ENCODE results near the gene BNIP2. TPM values are rescaled to one million over a fixed set of nuclear protein-coding genes. Genes with fewer than 3 reads are reported as not detected.

Gene BNIP2
- total and polyA plus RNA-seq, 2 donors (not counting 1 experiment from before 2014, with no cell fraction given): 82.9 to 93.2 TPM

DNA sequence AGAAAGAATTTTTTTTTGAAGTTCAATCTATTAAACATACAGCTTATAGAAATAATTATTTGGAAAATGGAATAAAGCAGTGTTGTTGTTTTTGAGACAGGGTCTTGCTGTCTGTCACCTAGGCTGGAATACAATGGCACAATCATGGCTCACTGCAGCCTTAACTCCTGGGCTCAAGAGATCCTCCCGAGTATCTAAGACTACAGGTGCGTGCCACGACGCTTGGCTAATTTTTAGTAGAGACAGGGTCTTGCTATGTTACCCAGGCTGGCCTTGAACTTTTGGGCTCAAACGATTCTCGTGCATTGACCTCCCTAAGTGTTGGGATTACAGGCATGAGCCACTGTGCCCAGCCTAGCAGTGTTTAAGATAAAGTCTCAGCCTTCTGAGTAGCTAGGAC lies 8.8 kb downstream of the BNIP2 start:
- H3K4me1 ChIP-seq (ENCODE audit: control insufficient read depth, extremely low read depth, insufficient read depth, low read length): peaks cover 2% of the 10 kb centered on the region
- no peak for DNase-seq (ENCODE audit: low read depth in 2 of 2)
- no peak overlapping the region for H3K4me3 ChIP-seq (replicated peaks in 1 of 4; ENCODE audit: control extremely low read depth in 1 of 4, insufficient read depth in 1 of 4, low read depth in 3 of 4, low read length in 4 of 4)
- H4K20me1 ChIP-seq (ENCODE audit: control insufficient read depth, extremely low read depth, insufficient read depth, low read length): peaks cover 4% of the 10 kb centered on the region
- no peaks in the 10 kb centered on the region for H3K27me3 ChIP-seq (ENCODE audit: control insufficient read depth, insufficient read depth, low read length)
- TF ChIP-seq CTCF (conservative IDR thresholded peaks at IDR 0.05 in 1 of 2, IDR thresholded peaks at IDR 0.05 in 1 of 2; ENCODE audit: low read depth in 1 of 2, low read length in 2 of 2): no peak
- no peak for TF ChIP-seq EZH2 (IDR thresholded peaks at IDR 0.05; ENCODE audit: low read length, missing control alignments)
- no peak overlapping the region for H3K27ac ChIP-seq (ENCODE audit: insufficient read depth, low read length)
- peaks cover 32% of the 10 kb centered on the region for H3K79me2 ChIP-seq (ENCODE audit: control insufficient read depth, insufficient read depth, low read length)
- peaks cover 12% of the 10 kb centered on the region for H3K36me3 ChIP-seq (ENCODE audit: control insufficient read depth, insufficient read depth, low read length)
- H2AFZ ChIP-seq (ENCODE audit: low read length): no peak overlapping the region
- no peaks in the 10 kb centered on the region for H3K9me3 ChIP-seq (ENCODE audit: control insufficient read depth, insufficient read depth, low read depth, low read length)
- H3K9ac ChIP-seq (ENCODE audit: insufficient read depth, low read length): no peak overlapping the region
- no peak overlapping the region for H3K4me2 ChIP-seq (ENCODE audit: extremely low read depth, insufficient read depth, low read length)

DNA sequence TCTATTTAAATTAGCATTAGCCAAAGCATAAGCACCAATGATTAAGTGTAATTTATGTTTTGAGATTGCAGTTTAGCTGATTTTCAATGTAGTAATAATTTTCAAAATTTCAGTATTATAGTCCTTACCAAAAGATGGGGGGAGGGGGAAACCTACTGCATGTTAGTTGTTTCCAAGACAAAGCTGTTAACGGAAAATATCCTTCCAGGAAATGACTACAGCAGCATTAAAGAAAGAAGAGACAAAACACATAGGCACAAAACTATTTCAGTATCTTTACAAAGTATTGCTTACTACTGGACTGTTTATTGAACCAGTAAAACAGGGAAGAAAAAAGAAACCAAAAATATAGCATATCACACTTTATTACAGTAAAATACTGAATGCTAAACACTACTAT lies 10.5 kb downstream of the BNIP2 start:
- Histone ChIP-seq H2AFZ (ENCODE audit: low read length) (no peak overlapping the region), H3K27me3 (ENCODE audit: control insufficient read depth, insufficient read depth, low read length) (no peaks in the 10 kb centered on the region), H3K27ac (ENCODE audit: insufficient read depth, low read length) (no peak overlapping the region), H3K36me3 (ENCODE audit: control insufficient read depth, insufficient read depth, low read length) (peaks cover 15% of the 10 kb centered on the region), H3K4me1 (ENCODE audit: control insufficient read depth, extremely low read depth, insufficient read depth, low read length) (no peaks in the 10 kb centered on the region), H3K4me2 (ENCODE audit: extremely low read depth, insufficient read depth, low read length) (no peak overlapping the region), H3K4me3 (replicated peaks in 1 of 4; ENCODE audit: control extremely low read depth in 1 of 4, insufficient read depth in 1 of 4, low read depth in 3 of 4, low read length in 4 of 4) (no peak overlapping the region), H3K9me3 (ENCODE audit: control insufficient read depth, insufficient read depth, low read depth, low read length) (no peaks in the 10 kb centered on the region), H4K20me1 (ENCODE audit: control insufficient read depth, extremely low read depth, insufficient read depth, low read length) (no peaks in the 10 kb centered on the region), H3K79me2 (ENCODE audit: control insufficient read depth, insufficient read depth, low read length) (peaks cover 14% of the 10 kb centered on the region), H3K9ac (ENCODE audit: insufficient read depth, low read length) (no peak overlapping the region)
- no peak for DNase-seq (ENCODE audit: low read depth in 2 of 2)
- TF ChIP-seq CTCF (conservative IDR thresholded peaks at IDR 0.05 in 1 of 2, IDR thresholded peaks at IDR 0.05 in 1 of 2; ENCODE audit: low read depth in 1 of 2, low read length in 2 of 2) (no peak), EZH2 (IDR thresholded peaks at IDR 0.05; ENCODE audit: low read length, missing control alignments) (no peak)

DNA sequence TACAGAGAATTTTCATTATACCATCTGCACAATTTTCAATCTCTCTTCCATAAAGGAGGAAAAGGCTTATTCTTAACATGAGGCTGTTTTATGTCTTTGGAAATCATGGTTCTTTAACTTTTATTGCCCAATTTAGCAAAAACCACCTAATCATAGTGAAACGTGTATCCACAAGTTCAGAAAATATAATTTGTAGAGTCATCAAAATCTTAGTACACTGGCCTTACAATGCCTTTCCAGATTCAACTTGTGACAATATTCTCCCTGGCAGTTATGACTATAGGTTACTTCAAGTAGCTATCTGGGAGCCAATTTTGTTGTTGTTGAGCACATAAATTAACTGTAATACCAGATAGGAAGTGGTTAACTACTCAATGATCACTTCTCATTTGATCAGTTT lies 10.9 kb downstream of the BNIP2 start:
- Histone ChIP-seq H3K27me3 (ENCODE audit: control insufficient read depth, insufficient read depth, low read length) (no peaks in the 10 kb centered on the region), H3K79me2 (ENCODE audit: control insufficient read depth, insufficient read depth, low read length) (peaks cover 10% of the 10 kb centered on the region), H3K36me3 (ENCODE audit: control insufficient read depth, insufficient read depth, low read length) (peaks cover 15% of the 10 kb centered on the region), H3K9me3 (ENCODE audit: control insufficient read depth, insufficient read depth, low read depth, low read length) (no peaks in the 10 kb centered on the region), H3K4me2 (ENCODE audit: extremely low read depth, insufficient read depth, low read length) (no peak overlapping the region), H2AFZ (ENCODE audit: low read length) (no peak overlapping the region), H3K4me1 (ENCODE audit: control insufficient read depth, extremely low read depth, insufficient read depth, low read length) (no peaks in the 10 kb centered on the region), H3K4me3 (replicated peaks in 1 of 4; ENCODE audit: control extremely low read depth in 1 of 4, insufficient read depth in 1 of 4, low read depth in 3 of 4, low read length in 4 of 4) (no peak overlapping the region), H4K20me1 (ENCODE audit: control insufficient read depth, extremely low read depth, insufficient read depth, low read length) (no peaks in the 10 kb centered on the region), H3K9ac (ENCODE audit: insufficient read depth, low read length) (no peak overlapping the region), H3K27ac (ENCODE audit: insufficient read depth, low read length) (no peak overlapping the region)
- no peak for DNase-seq (ENCODE audit: low read depth in 2 of 2)
- no peak for TF ChIP-seq CTCF (conservative IDR thresholded peaks at IDR 0.05 in 1 of 2, IDR thresholded peaks at IDR 0.05 in 1 of 2; ENCODE audit: low read depth in 1 of 2, low read length in 2 of 2)
- no peak for TF ChIP-seq EZH2 (IDR thresholded peaks at IDR 0.05; ENCODE audit: low read length, missing control alignments)
